RWPE2 (cell line): ENCODE results near the gene NAB2.
"Not testable (repeated sequence)": the region's sequence is repeated elsewhere in the genome, so short reads cannot be mapped to it uniquely, and the experiment has no call there.

ENCODE experiments used
- ATAC-seq: fragments of 200-7000 bp; cut with Tn5 transposase; 3 replicates; pipeline ENCODE4 v1.9.1; 2021; ENCODE audit warnings: low read depth
- DNase-seq: peaks from one replicate; pipeline ENCODE4 v3.0.0-alpha.2; 2020; ENCODE audit warnings: low spot score
- H3K27ac ChIP-seq: fragments of 450-650 bp; 2 replicates; pipeline ENCODE4 v1.5.1; 2017; ENCODE audit warnings: mild to moderate bottlenecking; ENCODE audit not compliant: poor library complexity, severe bottlenecking
- H3K27me3 ChIP-seq: fragments of 250-450 bp; sonication (Bioruptor Pico); 2 replicates; pipeline ENCODE4 v1.5.1; 2021; ENCODE audit warnings: mild to moderate bottlenecking, moderate library complexity; ENCODE audit not compliant: insufficient read depth, poor library complexity, severe bottlenecking
- H3K36me3 ChIP-seq: fragments of 250-450 bp; sonication (Bioruptor Pico); 2 replicates; pipeline ENCODE4 v1.5.1; 2020; ENCODE audit warnings: low read depth, mild to moderate bottlenecking, moderate library complexity
- H3K4me1 ChIP-seq: fragments of 250-450 bp; sonication (Bioruptor Pico); 2 replicates; pipeline ENCODE4 v1.5.1; 2021; ENCODE audit warnings: mild to moderate bottlenecking, moderate library complexity; ENCODE audit not compliant: insufficient read depth, poor library complexity, severe bottlenecking
- H3K4me3 ChIP-seq: fragments of 250-450 bp; sonication (Bioruptor Pico); 2 replicates; pipeline ENCODE4 v1.5.1; 2021; ENCODE audit warnings: mild to moderate bottlenecking, moderate library complexity; ENCODE audit not compliant: severe bottlenecking
- H3K9me3 ChIP-seq: fragments of 250-450 bp; sonication (Bioruptor Pico); 2 replicates; pipeline ENCODE4 v1.5.1; 2021; ENCODE audit warnings: mild to moderate bottlenecking, moderate library complexity; ENCODE audit not compliant: severe bottlenecking
- TF ChIP-seq, protein P1 (sequence below): fragments of 450-650 bp; IDR thresholded peaks from one replicate; pipeline ENCODE4 v1.5.1; 2017; ENCODE audit warnings: mild to moderate bottlenecking, moderate library complexity; ENCODE audit not compliant: poor library complexity, severe bottlenecking

Gene NAB2

DNA sequence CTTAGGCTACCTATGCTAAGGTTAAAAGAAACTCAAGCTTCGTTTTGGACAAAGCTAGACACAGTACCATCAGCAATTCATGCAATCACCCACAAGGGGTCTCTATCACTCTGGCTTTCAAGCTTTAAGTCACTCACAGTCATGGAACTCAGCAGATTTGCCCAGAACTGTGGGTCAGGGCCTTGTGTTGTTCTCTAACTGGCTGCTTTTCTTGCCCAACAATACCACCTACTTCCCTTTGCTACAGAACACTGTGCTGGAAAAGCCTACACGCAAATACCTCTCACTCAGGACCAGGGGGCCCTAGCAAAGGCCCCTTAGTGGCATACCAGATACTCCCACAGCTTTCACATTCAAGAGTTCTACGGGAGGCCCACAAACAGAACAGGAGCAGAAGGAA lies 19.4 kb upstream of the NAB2 start:
- TF ChIP-seq, protein P1, sequence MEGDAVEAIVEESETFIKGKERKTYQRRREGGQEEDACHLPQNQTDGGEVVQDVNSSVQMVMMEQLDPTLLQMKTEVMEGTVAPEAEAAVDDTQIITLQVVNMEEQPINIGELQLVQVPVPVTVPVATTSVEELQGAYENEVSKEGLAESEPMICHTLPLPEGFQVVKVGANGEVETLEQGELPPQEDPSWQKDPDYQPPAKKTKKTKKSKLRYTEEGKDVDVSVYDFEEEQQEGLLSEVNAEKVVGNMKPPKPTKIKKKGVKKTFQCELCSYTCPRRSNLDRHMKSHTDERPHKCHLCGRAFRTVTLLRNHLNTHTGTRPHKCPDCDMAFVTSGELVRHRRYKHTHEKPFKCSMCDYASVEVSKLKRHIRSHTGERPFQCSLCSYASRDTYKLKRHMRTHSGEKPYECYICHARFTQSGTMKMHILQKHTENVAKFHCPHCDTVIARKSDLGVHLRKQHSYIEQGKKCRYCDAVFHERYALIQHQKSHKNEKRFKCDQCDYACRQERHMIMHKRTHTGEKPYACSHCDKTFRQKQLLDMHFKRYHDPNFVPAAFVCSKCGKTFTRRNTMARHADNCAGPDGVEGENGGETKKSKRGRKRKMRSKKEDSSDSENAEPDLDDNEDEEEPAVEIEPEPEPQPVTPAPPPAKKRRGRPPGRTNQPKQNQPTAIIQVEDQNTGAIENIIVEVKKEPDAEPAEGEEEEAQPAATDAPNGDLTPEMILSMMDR, result peak; percentile 88
- no peak for DNase-seq
- Histone ChIP-seq H3K27me3 (no peaks in the 10 kb centered on the region), H3K4me1 (no peaks in the 10 kb centered on the region), H3K9me3 (no peaks in the 10 kb centered on the region), H3K4me3 (no peak overlapping the region), H3K36me3 (peaks cover 78% of the 10 kb centered on the region), H3K27ac (no peak overlapping the region)
- ATAC-seq, result peak; percentile 87

DNA sequence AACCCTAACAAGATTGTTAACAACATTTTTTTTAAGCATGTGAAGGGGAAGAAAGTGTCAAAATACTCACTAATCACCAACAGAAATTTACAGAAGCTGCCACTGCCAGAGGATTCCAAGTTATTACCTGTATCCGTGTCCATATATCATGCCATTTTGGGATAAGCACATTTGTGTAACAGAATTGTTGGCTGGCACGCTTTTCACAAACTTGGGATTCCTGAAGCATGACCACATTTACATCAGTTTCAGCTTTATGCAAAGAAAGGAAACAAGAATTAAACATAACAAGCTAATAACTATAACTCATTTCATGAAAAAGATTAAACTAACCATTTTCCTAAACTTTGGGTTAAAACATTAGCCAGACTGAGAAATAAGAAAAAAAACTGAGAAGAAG lies 16.3 kb upstream of the NAB2 start:
- TF ChIP-seq, protein P1, result no peak
- Histone ChIP-seq H3K36me3 (peaks cover 69% of the 10 kb centered on the region), H3K27ac (no peak overlapping the region), H3K9me3 (no peaks in the 10 kb centered on the region), H3K4me3 (no peak overlapping the region), H3K27me3 (no peaks in the 10 kb centered on the region), H3K4me1 (no peaks in the 10 kb centered on the region)
- no peak for DNase-seq
- ATAC-seq, result no peak

DNA sequence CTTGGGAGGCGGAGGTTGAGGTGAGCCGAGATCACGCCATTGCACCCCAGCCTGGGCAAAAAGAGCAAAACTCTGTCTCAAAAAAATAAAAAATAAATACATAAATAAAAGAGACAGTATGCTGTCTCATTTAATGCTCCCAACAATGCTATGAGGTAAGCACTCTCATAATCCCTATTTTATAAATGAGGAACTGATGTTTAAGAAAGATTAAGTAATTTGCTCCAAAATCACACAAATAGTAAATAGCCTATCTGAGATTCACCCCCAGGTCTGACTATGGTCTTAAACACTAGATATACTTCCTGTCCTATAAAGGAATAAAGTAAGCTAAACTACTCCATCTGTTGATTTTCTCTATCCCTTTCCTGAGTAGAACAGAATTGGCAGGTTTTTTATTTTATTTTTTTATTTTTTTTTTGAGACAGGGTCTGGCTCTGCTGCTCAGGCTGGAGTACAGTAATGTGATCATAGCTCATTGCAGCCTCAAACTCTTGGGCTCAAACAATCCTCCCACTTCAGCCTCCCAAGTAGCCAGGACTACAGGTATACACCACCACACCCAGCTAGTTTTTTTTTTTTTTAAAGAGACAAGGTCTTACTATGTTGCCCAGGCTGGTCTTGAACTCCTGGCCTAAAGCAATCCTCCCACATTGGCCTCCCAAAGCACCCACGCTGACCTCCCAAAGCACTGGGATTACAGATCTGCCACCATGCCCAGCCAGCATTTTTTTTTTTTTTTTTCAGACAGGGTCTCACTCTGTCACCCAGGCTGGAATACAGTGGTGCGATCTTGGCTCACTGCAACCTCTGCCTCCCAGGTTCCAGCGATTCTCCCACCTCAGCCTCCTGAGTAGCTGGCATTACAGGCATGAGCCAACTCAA lies 15.1 kb upstream of the NAB2 start:
- DNase-seq, H3K9me3 ChIP-seq, H3K27ac ChIP-seq, H3K27me3 ChIP-seq, ATAC-seq, H3K4me3 ChIP-seq, H3K4me1 ChIP-seq: not testable (repeated sequence)
- peaks cover 58% of the 10 kb centered on the region for H3K36me3 ChIP-seq

DNA sequence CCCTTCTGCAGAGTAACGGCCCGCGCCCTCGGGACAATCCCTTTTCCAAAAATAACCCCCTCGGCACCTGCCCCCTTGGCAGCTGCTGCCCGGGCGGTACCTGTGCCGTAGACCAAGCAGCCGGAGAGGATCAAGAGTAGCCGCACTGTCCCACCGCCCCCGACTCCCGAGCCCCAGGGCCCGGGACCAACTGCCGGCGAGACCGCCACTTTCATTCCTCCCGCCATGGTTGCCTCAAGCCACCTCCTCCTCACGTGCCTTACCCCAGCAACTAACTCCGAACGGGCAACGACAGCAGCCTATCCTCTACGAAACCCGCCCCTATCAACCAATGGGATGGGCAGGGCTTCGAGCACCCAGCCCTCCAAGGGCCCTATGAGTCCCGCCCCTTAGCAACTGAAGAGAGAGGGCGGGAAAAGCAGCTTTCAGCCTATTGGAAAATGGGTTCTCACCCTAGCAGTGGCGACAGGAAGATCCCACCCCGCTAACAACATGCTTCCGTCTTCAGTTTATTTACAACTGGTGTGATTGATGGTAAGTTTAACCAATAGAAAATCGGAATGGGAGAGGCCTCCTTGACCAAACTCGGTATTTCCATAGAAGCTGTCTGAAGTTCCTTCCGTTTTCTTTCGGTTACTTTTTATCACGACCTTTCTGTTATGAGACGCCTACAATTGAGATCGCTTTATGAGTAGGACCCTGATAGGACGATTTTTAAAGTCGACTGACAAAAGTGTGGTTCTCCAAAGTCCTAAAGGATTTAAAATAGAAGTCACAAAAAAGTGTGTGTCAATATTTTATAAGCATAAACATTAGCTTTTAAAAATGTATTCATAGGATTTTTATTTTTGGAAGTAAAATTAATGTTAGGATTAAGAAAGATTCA lies 10.2 kb upstream of the NAB2 start, which contains the start of gene NEMP1:
TSS of gene NEMP1 (minus strand) at position 273 of the 886 bp plus-strand sequence. CDS start at position 227, 46 bp downstream.
- Histone ChIP-seq H3K27me3 (no peaks in the 10 kb centered on the region), H3K4me1 (peaks cover 3% of the 10 kb centered on the region), H3K36me3 (peaks cover 13% of the 10 kb centered on the region), H3K4me3 (peak within 1 kb of the TSS; percentile 72), H3K27ac (peak within 1 kb of the TSS; percentile 60), H3K9me3 (no peaks in the 10 kb centered on the region)
- DNase-seq (peak; percentile 98), ATAC-seq (peak; percentile 98)
- TF ChIP-seq, protein P1, result no peak

DNA sequence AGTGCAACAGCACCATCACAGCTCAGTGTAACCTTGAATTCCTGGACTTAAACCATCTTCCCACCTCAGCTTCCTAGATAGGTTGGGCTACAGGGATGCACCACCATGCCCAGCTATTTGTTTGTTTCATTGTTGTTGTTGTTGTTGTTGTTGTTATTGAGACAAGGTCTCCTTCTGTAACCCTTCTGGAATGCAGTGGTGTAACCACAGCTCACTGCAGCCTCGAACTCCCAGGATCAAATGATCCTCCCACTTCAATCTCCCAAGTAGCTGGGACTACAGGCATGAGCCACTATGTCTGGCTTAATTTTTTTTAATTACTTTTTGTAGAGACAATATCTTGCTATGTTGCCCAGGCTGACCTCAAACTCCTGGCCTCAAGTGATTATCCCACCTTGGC lies 9.1 kb upstream of the NAB2 start:
- ATAC-seq (no peak), DNase-seq (no peak)
- no peaks in the 10 kb centered on the region for H3K9me3 ChIP-seq
- no peaks in the 10 kb centered on the region for H3K27me3 ChIP-seq
- H3K27ac ChIP-seq, result peak overlapping the region; percentile 60
- peaks cover 8% of the 10 kb centered on the region for H3K36me3 ChIP-seq
- no peak overlapping the region for H3K4me3 ChIP-seq
- H3K4me1 ChIP-seq, result peaks cover 3% of the 10 kb centered on the region
- TF ChIP-seq, protein P1, result no peak
